GM21447 (cell line): ENCODE results near the gene SS18L1.

ENCODE experiments used
- ATAC-seq: cut with Tn5 transposase; IDR thresholded peaks from one replicate; pipeline ENCODE4 v1.9.1; 2021; ENCODE audit not compliant: unreplicated experiment

The SS18L1 gene

GRCh38 chr20:62208795-62209755 is 65.5 kb downstream of the SS18L1 start:
- ATAC-seq: no peak

GRCh38 chr20:62209850-62210495 is 66.4 kb downstream of the SS18L1 start:
- ATAC-seq: no peak

DNA sequence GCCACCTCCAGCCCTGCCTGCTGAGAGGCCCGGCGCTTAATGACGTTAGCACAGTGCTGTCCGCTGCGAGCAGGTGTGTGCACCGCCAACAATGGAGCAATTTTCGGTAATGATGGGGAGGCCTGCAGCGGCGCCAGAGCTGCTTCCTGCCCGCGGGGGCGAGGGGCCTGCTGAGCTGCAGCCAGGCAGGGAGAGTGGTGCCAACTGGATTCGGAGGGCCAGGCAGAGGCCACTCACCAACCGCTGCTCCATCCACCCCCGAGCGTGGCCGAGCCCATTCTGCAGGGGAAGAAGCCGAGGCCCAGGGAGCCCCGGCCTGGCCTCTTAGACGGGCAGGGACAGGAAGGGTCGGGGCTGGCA is 66.9 kb downstream of the SS18L1 start:
- no peak for ATAC-seq

GRCh38 chr20:62211216-62211615 is 67.6 kb downstream of the SS18L1 start:
- no peak for ATAC-seq

DNA sequence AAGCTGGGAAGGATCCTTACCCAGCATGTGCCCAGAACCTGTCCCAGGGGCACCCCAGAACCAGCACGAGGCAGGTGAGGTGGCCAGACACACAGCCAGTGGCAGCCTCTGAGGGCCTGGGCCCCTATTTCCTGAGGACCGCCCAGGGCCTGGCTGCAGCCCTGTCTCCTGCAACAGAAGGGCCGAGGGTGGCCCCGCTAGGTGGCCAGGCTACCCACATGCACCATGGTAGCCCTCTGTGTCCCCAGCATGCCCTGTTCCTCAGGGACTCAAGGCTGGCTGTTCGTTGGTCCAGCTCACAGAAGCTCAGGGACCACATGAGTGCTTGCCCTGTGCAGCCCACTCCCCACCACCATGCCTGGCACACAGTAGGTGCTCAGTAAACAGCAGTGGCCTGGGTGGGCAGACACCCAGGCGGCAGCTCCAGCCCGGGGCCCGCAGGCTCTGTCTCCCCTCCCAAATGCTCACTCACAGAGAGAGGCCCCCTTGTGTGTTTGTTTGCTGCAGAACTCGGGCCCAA is 68.3 kb downstream of the SS18L1 start:
- no peak for ATAC-seq

- no peak for ATAC-seq
Observed at GRCh38 chr20:62212299-62212698, 68.7 kb downstream of the SS18L1 start.

GRCh38 chr20:62214067-62214466 is 70.5 kb downstream of the SS18L1 start:
- ATAC-seq: no peak

GRCh38 chr20:62215020-62215990 is 71.7 kb downstream of the SS18L1 start:
- no peak for ATAC-seq

DNA sequence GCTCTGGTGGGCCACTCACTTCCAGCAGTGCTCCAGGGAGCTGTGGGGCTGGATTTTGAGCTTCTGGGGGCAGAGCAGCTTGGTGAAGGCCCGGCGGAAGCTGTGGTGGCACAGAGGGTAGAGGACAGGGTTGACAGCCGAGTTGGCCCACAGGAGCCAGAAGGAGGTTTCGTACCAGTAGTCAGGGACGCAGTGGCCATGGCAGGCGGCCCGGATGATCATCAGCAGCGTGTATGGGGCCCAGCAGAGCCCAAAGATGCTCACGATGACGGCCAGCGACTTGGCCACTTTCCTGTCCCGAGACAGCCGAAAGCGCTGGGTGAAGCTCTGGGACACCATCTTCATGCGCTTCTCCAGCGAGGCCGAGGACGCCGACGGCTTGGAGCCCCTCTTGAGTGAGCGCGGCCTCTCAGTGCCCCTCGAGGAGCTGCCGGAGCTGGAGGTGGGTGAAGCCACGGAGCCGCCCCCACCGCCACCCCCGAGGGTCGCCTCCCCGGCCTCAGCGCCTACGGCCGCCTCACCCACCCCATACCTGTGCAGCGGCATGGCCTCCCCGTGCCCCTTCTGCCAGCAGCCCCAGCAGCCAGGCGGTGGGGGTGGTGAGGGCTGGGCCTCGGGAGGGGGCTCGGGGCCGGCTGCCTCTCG is 72.5 kb downstream of the SS18L1 start:
- ATAC-seq: no peak

DNA sequence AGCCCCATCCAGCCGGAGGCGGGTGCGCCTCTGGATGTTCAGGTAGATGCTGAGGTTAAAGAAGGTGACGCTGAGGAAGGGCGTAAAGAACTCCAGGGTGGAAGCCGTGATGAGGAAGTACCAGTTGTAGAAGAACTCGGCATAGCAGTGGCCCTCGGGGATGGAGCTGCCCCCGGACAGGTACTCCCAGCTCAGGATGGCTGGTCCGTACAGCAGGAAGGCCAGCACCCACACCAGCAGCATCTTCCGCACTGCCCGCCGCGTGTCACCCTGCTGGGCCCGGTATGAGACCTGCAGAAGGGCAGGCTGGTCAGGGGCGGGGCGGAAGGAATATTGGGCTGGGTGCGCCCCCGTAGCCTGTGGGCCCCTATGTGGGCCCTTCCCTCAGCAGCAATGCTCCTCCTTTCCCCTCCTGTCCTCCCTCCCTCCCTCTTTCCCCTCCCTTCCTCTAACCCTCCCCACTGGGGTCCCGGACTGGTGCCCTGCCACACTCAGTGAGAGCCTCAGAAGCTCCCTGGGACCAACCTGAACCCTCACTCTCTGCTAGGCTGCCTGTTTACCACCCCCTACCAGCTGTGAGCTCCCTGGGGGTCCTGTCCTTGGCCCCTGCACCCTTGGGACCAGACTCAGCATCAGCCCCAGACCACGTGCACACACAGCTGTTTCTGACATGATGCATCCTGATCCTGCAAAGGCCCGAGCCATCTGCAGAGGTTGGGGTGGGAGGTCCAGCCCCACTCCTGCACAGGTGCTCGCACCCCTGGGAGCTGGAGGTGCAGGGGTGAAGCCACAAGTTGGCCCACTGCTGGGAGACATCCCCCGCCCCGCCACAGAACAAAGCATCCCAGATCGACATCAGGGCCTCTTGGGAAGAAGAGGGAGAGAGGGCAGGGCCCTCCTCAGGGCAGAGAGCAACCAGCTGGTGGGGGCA is 73.3 kb downstream of the SS18L1 start:
- no peak for ATAC-seq

DNA sequence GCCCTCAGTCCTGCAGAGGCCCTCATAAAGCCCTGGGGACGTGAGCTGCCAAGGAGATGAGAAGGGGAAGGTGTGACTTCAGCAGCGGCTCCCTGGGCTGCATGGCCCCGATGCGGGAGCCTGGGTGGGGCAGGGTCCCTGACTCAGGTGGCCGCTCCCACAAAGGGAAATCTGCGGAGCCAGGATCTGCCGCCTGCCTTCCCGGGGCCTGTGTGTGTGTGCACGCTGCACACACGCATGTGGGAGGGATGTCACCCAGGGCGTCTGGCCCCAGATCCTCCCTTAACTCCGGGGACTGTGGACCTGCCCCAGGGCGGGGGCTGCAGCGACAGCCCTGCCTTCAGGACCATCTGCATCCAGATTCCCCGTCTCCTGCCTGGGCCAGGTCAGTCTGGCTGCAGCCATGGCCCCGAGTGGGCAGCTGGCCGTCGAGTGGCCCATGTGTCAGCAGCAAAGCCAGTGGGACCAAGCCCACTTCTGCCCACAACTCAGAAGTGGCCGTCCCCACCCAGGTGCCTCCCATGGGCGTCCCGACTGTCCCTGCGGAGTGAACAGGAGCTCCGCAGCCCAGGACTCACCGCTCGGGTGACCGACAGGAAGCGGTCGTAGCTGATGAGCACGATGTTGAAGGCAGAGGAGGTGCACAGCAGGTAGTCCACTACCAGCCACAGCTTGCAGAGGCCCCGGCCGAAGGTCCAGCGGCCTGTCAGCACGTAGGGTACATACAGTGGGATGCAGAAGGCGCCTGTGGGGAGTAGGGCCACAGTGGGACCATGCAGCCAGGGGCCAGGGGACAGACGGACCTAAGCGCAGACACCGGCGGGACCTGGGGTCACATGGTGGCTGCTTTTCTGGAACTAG is 74.6 kb downstream of the SS18L1 start:
- ATAC-seq: no peak

- no peak for ATAC-seq
Observed at GRCh38 chr20:62219101-62219991, 75.8 kb downstream of the SS18L1 start.

GRCh38 chr20:62219992-62220665 is 76.6 kb downstream of the SS18L1 start, which contains the start of gene HRH3:
HRH3 (minus strand) TSS chr20:62220278; CDS start chr20:62219970, 308 bp downstream.
- ATAC-seq: no peak

- ATAC-seq: no peak
Observed at GRCh38 chr20:62220666-62221568, 77.3 kb downstream of the SS18L1 start.

DNA sequence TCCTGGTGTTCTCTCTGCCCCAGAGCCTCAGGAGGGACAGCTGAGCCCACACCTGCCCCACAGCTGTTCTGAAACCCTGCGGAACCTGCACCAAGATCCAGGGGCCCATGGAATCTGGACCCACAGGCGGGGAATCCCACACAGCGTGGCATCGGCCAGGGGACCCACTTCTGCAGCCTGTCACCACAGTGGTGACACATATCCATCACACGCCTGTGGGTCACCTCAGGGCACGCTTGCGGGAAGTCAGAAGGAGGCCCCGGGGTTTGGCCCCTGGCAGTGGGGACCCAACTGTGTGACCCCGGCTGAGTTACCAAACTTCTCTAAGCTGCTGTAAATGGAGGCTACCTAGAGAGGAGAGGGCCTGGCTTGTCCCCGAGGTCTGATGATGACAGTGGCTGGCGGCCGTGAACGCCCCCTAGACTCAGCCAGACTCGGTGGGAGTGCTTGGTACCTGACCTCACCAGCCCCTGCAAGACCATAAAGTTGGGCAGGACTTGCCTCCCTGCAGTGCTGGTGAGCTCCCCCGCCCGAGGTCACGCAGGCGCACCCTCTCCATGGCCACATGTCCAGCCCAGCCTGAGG is 78.8 kb downstream of the SS18L1 start:
- ATAC-seq: no peak
